Activated CD8-positive, alpha-beta memory T cell treated with anti-CD3 and anti-CD28 coated beads, Interleukin-2, amount 50 U/mL, for 24 hours (primary cell): ENCODE data around the gene ZNF581.

Experiments used
- DNase-seq: peaks from one replicate; pipeline ENCODE4 v3.0.0-alpha.2; 2020; ENCODE audit errors: extremely low read depth

Gene ZNF581

GRCh38 chr19:55666343-55667005 is 23.0 kb downstream of the ZNF581 start:
- no peak for DNase-seq

GRCh38 chr19:55667006-55667381 is 23.5 kb downstream of the ZNF581 start:
- DNase-seq, result no peak

- no peak for DNase-seq
These were observed 24.1 kb downstream of the ZNF581 start for GRCh38 chr19:55667511-55667910.

GRCh38 chr19:55667958-55668357 is 24.5 kb downstream of the ZNF581 start:
- no peak for DNase-seq

- no peak for DNase-seq
These were observed 25.3 kb downstream of the ZNF581 start for GRCh38 chr19:55668603-55669348.

GRCh38 chr19:55669418-55670279 is 26.2 kb downstream of the ZNF581 start:
- no peak for DNase-seq

- DNase-seq, result no peak
These were observed 27.0 kb downstream of the ZNF581 start for GRCh38 chr19:55670280-55671053.

- DNase-seq, result no peak
These were observed 27.6 kb downstream of the ZNF581 start for GRCh38 chr19:55671054-55671378.

GRCh38 chr19:55672418-55672817 is 29.0 kb downstream of the ZNF581 start:
- DNase-seq, result no peak

GRCh38 chr19:55673465-55673864 is 30.0 kb downstream of the ZNF581 start:
- no peak for DNase-seq

GRCh38 chr19:55673889-55674288 is 30.4 kb downstream of the ZNF581 start:
- no peak for DNase-seq

GRCh38 chr19:55674459-55674840 is 31.0 kb downstream of the ZNF581 start:
- no peak for DNase-seq

GRCh38 chr19:55674841-55675660 is 31.6 kb downstream of the ZNF581 start, which contains the start of gene EPN1:
TSS of gene EPN1 (plus strand) at chr19:55675226. CDS start at chr19:55678628, 3,402 bp downstream.
- DNase-seq, result peak; percentile 94

- no peak for DNase-seq
These were observed 32.4 kb downstream of the ZNF581 start for GRCh38 chr19:55675661-55676354.

GRCh38 chr19:55676383-55676782 is 32.9 kb downstream of the ZNF581 start:
- DNase-seq, result no peak

- DNase-seq, result no peak
These were observed 33.5 kb downstream of the ZNF581 start for GRCh38 chr19:55676889-55677505.

- no peak for DNase-seq
These were observed 34.2 kb downstream of the ZNF581 start for GRCh38 chr19:55677572-55678028.

- no peak for DNase-seq
These were observed 34.7 kb downstream of the ZNF581 start for GRCh38 chr19:55678121-55678671.
